GM23338 (cell line): ENCODE data around the gene GRAMD4. TPM values are rescaled to one million over a fixed set of nuclear protein-coding genes. Genes with fewer than 3 reads are reported as not detected.
A peak's percentile ranks its signal among the peaks of the same experiment; 100 is the strongest.

Experiments
- ATAC-seq: fragments of 200-7000 bp; cut with Tn5 transposase; 3 replicates; pipeline ENCODE4 v1.9.1; 2020
- DNase-seq: peaks from one replicate; pipeline ENCODE4 v3.0.0-alpha.2; 2015; ENCODE audit warnings: low spot score
- H2AFZ ChIP-seq: fragments of 200-600 bp; sonication (generic); 2 replicates; pipeline ENCODE4 v1.8.0; 2016; ENCODE audit warnings: antibody characterized with exemption, mild to moderate bottlenecking, moderate library complexity
- H3F3A ChIP-seq: fragments of 200-600 bp; sonication (generic); replicated peaks from 2 replicates; pipeline ENCODE4 v1.8.0; 2017; ENCODE audit warnings: antibody characterized with exemption, mixed run types, low read depth
- H3K27ac ChIP-seq: fragments of 200-600 bp; sonication (generic); 2 replicates; pipeline ENCODE4 v1.6.1; 2016; ENCODE audit warnings: low read depth
- H3K27me3 ChIP-seq: fragments of 200-600 bp; sonication (generic); 2 replicates; pipeline ENCODE4 v1.8.0; 2016; ENCODE audit warnings: mild to moderate bottlenecking, mixed run types, moderate library complexity; ENCODE audit not compliant: insufficient read depth
- H3K36me3 ChIP-seq: fragments of 200-600 bp; sonication (generic); 2 replicates; pipeline ENCODE4 v1.8.0; 2016; ENCODE audit warnings: mild to moderate bottlenecking; ENCODE audit not compliant: insufficient read depth
- H3K4me1 ChIP-seq: fragments of 200-600 bp; sonication (generic); 2 replicates; pipeline ENCODE4 v1.8.0; 2016; ENCODE audit warnings: mild to moderate bottlenecking, moderate library complexity; ENCODE audit not compliant: insufficient read depth
- H3K4me2 ChIP-seq: fragments of 200-600 bp; sonication (generic); 2 replicates; pipeline ENCODE4 v1.7.1; 2017; ENCODE audit warnings: mixed run types
- H3K4me3 ChIP-seq: fragments of 200-600 bp; sonication (generic); 2 replicates; pipeline ENCODE4 v1.6.1; 2016; ENCODE audit warnings: mixed run types
- H3K79me2 ChIP-seq: fragments of 200-600 bp; sonication (generic); replicated peaks from 2 replicates; pipeline ENCODE4 v1.8.0; 2017; ENCODE audit warnings: mild to moderate bottlenecking; ENCODE audit not compliant: insufficient read depth
- H3K9me2 ChIP-seq: fragments of 200-600 bp; sonication (generic); 2 replicates; pipeline ENCODE4 v1.8.0; 2017; ENCODE audit not compliant: insufficient read depth
- H4K20me1 ChIP-seq: fragments of 200-600 bp; sonication (generic); replicated peaks from 2 replicates; pipeline ENCODE4 v1.8.0; 2017; ENCODE audit warnings: mild to moderate bottlenecking; ENCODE audit not compliant: insufficient read depth
- H3K27ac Mint-ChIP-seq: 2 replicates; pipeline ENCODE4 v1.8.0; 2020; ENCODE audit warnings: inconsistent platforms, mild to moderate bottlenecking, moderate library complexity, mixed read lengths
- H3K27me3 Mint-ChIP-seq: 3 replicates; pipeline ENCODE4 v1.8.0; 2022; ENCODE audit warnings: low read depth, mild to moderate bottlenecking, moderate library complexity, mixed read lengths, inconsistent platforms; ENCODE audit not compliant: insufficient read depth, poor library complexity
- H3K36me3 Mint-ChIP-seq: 3 replicates; pipeline ENCODE4 v1.8.0; 2021; ENCODE audit warnings: low read depth, mild to moderate bottlenecking, inconsistent platforms, moderate library complexity, mixed read lengths
- H3K4me1 Mint-ChIP-seq: 3 replicates; pipeline ENCODE4 v1.8.0; 2020; ENCODE audit warnings: mild to moderate bottlenecking, inconsistent platforms, mixed read lengths
- H3K4me3 Mint-ChIP-seq: 3 replicates; pipeline ENCODE4 v1.8.0; 2021; ENCODE audit warnings: moderate library complexity, mild to moderate bottlenecking, inconsistent platforms, mixed read lengths
- H3K9me3 Mint-ChIP-seq: 3 replicates; pipeline ENCODE4 v1.8.0; 2020; ENCODE audit warnings: moderate library complexity, mild to moderate bottlenecking, inconsistent platforms, mixed read lengths
- CREB1 ChIP-seq: fragments of 250-450 bp; sonication (Bioruptor Pico); IDR thresholded peaks from 2 replicates; pipeline ENCODE4 v1.5.0; 2020; ENCODE audit warnings: low read depth, mild to moderate bottlenecking, moderate library complexity
- CTCF ChIP-seq, 2 experiments: fragments of 200-600 bp in 1 of 2; sonication (generic) in 1 of 2; conservative IDR thresholded peaks; 2 replicates each; pipeline versions ENCODE4 v1.5.1 to v1.6.1; 2016 to 2017; ENCODE audit warnings: antibody characterized with exemption in 2 of 2, low read depth in 2 of 2, mild to moderate bottlenecking in 2 of 2, moderate library complexity in 1 of 2
- ETS1 ChIP-seq: IDR thresholded peaks from 2 replicates; pipeline ENCODE4 v1.6.1; 2016; ENCODE audit warnings: antibody characterized with exemption
- EZH2 ChIP-seq: fragments of 200-600 bp; sonication (generic); IDR thresholded peaks from one replicate; pipeline ENCODE4 v1.8.0; 2017; ENCODE audit warnings: antibody characterized with exemption, mild to moderate bottlenecking, low read depth; ENCODE audit not compliant: unreplicated experiment
- EZH2phosphoT487 ChIP-seq: fragments of 200-600 bp; sonication (generic); IDR thresholded peaks from one replicate; pipeline ENCODE4 v1.8.1; 2018; ENCODE audit warnings: antibody characterized with exemption; ENCODE audit not compliant: unreplicated experiment
- JUNB ChIP-seq: IDR thresholded peaks from one replicate; pipeline ENCODE4 v1.6.1; 2016; ENCODE audit warnings: antibody characterized with exemption; ENCODE audit not compliant: unreplicated experiment
- NANOG ChIP-seq: IDR thresholded peaks from 2 replicates; pipeline ENCODE4 v1.6.1; 2016; ENCODE audit warnings: antibody characterized with exemption, borderline replicate concordance
- POLR2AphosphoS5 ChIP-seq: IDR thresholded peaks from 2 replicates; pipeline ENCODE4 v1.6.1; 2016; ENCODE audit warnings: antibody characterized with exemption, low read depth
- REST ChIP-seq: IDR thresholded peaks from one replicate; pipeline ENCODE4 v1.6.1; 2018; ENCODE audit warnings: antibody characterized with exemption; ENCODE audit not compliant: unreplicated experiment
- STAT1 ChIP-seq: IDR thresholded peaks from one replicate; pipeline ENCODE4 v1.6.1; 2016; ENCODE audit warnings: antibody characterized with exemption; ENCODE audit not compliant: unreplicated experiment
- ZNF114 ChIP-seq: fragments of 250-450 bp; sonication (Bioruptor Pico); IDR thresholded peaks from 2 replicates; pipeline ENCODE4 v1.5.0; 2020; ENCODE audit warnings: mild to moderate bottlenecking, moderate library complexity
- ZNF331 ChIP-seq: fragments of 250-450 bp; sonication (Bioruptor Pico); IDR thresholded peaks from 2 replicates; pipeline ENCODE4 v1.5.0; 2020; ENCODE audit warnings: low read depth, mild to moderate bottlenecking, moderate library complexity
- ZNF462 ChIP-seq: fragments of 250-450 bp; sonication (Bioruptor Pico); IDR thresholded peaks from 2 replicates; pipeline ENCODE4 v1.5.0; 2020; ENCODE audit warnings: mild to moderate bottlenecking, moderate library complexity
- polyA plus RNA-seq: library from polyadenylated mRNA; unstranded; fragments of >200 nt; fragmentation: Nextera tagmentation; extraction: Ambion mirVana; gene quantifications from 2 replicates; pipeline ENCODE4 v1.2.1, GENCODE V29; 2016
- total RNA-seq: library from RNA; depleted of rRNA; stranded (reverse); fragments of >200 nt; shearing (Covaris generic); gene quantifications from 2 replicates; pipeline ENCODE4 v1.2.3, GENCODE V29; 2014

Gene GRAMD4
- total and polyA plus RNA-seq, 2 experiments from 2014 or later, result 2.7 to 81.8 TPM

GRCh38 chr22:46650078-46650810 is 30.1 kb downstream of the GRAMD4 start:
- H3K4me1 ChIP-seq, result no peaks in the 10 kb centered on the region
- Mint-ChIP-seq H3K9me3 (no peaks in the 10 kb centered on the region), H3K27ac (peak overlapping the region; percentile 77; the same call in 1 of the 2 replicates), H3K4me1 (peaks cover 13% of the 10 kb centered on the region), H3K36me3 (no peaks in the 10 kb centered on the region; the same call in 2 of the 3 replicates), H3K27me3 (peaks cover 14% of the 10 kb centered on the region), H3K4me3 (no peak overlapping the region)
- H3F3A ChIP-seq, result no peaks in the 10 kb centered on the region
- no peak overlapping the region for H3K27ac ChIP-seq
- no peak overlapping the region for H3K4me2 ChIP-seq
- ATAC-seq, result no peak
- H2AFZ ChIP-seq, result no peak overlapping the region
- H3K9me2 ChIP-seq, result 0 out of 2 replicates have a peak, but pooled peaks cover 8% of the 10 kb centered on the region
- no peak for DNase-seq
- H4K20me1 ChIP-seq, result no peaks in the 10 kb centered on the region
- H3K36me3 ChIP-seq, result no peaks in the 10 kb centered on the region
- H3K4me3 ChIP-seq, result no peak overlapping the region
- no peaks in the 10 kb centered on the region for H3K79me2 ChIP-seq
- TF ChIP-seq REST (no peak), ZNF331 (CRISPR knock-in tag) (no peak), EZH2 (no peak), STAT1 (no peak), ZNF114 (CRISPR knock-in tag) (no peak), CREB1 (CRISPR knock-in tag) (no peak), POLR2AphosphoS5 (no peak), JUNB (no peak), ETS1 (no peak), ZNF462 (CRISPR knock-in tag) (no peak), NANOG (no peak), EZH2phosphoT487 (no peak), CTCF (conservative IDR thresholded peaks at IDR 0.05; ENCODE audit: low read depth in 2 of 2) (no peak)
- H3K27me3 ChIP-seq, result no peaks in the 10 kb centered on the region
